NB4 (cell line): ENCODE measurements around the gene TEKT5.

Source experiments
- POLR2A ChIP-seq: IDR thresholded peaks from 2 replicates; pipeline ENCODE4 v1.6.1; 2011; ENCODE audit warnings: mild to moderate bottlenecking; ENCODE audit not compliant: insufficient read length; ENCODE audit errors: extremely low read depth
- TF ChIP-seq, protein P1 (sequence below): IDR thresholded peaks from one replicate; pipeline ENCODE4 v1.5.1; 2012; ENCODE audit warnings: low read depth, low read length
- TF ChIP-seq, protein P2 (sequence below): IDR thresholded peaks from 2 replicates; pipeline ENCODE4 v1.6.1; 2011; ENCODE audit warnings: low read depth, low read length

DNA sequence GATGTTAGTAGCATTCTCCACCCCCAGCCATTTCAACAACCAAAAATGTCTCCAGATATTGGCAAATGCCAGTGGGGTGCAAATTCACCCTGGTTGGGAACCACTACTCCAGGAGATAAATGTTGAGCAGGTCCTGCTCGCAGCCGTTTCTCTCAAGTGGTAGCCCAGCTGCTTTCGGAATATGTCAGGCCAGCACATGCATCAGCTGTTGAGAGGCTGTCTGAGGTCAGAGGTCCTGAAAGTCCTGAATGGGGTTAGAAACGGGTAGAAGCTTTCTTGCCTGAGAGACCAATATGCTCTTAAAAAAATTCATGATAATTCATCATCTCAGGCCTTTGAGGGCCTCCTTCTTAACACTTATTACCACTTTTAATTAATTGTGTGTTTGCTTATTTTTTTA lies 31.0 kb downstream of the TEKT5 start:
- TF ChIP-seq, protein P1, sequence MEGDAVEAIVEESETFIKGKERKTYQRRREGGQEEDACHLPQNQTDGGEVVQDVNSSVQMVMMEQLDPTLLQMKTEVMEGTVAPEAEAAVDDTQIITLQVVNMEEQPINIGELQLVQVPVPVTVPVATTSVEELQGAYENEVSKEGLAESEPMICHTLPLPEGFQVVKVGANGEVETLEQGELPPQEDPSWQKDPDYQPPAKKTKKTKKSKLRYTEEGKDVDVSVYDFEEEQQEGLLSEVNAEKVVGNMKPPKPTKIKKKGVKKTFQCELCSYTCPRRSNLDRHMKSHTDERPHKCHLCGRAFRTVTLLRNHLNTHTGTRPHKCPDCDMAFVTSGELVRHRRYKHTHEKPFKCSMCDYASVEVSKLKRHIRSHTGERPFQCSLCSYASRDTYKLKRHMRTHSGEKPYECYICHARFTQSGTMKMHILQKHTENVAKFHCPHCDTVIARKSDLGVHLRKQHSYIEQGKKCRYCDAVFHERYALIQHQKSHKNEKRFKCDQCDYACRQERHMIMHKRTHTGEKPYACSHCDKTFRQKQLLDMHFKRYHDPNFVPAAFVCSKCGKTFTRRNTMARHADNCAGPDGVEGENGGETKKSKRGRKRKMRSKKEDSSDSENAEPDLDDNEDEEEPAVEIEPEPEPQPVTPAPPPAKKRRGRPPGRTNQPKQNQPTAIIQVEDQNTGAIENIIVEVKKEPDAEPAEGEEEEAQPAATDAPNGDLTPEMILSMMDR = no peak
- no peak for TF ChIP-seq POLR2A
- TF ChIP-seq, protein P2, sequence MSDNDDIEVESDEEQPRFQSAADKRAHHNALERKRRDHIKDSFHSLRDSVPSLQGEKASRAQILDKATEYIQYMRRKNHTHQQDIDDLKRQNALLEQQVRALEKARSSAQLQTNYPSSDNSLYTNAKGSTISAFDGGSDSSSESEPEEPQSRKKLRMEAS = no peak
